OCI-LY3 (cell line): Measurements from ENCODE around the gene SAMSN1.

Experiments used
- EZH2phosphoT487 ChIP-seq: fragments of 200-600 bp; shearing (Covaris generic); IDR thresholded peaks from 2 replicates; pipeline ENCODE4 v1.6.1; 2018; ENCODE audit warnings: antibody characterized with exemption, mixed run types, low read depth
- TF ChIP-seq, protein P1 (sequence below): fragments of 200-600, 300-600 bp; sonication (generic); IDR thresholded peaks from 2 replicates; pipeline ENCODE4 v1.5.1; 2014; ENCODE audit warnings: antibody characterized with exemption, low read length, low read depth

GRCh38 chr21:14492931-14493330 is 53.2 kb downstream of the SAMSN1 start:
- TF ChIP-seq, protein P1, sequence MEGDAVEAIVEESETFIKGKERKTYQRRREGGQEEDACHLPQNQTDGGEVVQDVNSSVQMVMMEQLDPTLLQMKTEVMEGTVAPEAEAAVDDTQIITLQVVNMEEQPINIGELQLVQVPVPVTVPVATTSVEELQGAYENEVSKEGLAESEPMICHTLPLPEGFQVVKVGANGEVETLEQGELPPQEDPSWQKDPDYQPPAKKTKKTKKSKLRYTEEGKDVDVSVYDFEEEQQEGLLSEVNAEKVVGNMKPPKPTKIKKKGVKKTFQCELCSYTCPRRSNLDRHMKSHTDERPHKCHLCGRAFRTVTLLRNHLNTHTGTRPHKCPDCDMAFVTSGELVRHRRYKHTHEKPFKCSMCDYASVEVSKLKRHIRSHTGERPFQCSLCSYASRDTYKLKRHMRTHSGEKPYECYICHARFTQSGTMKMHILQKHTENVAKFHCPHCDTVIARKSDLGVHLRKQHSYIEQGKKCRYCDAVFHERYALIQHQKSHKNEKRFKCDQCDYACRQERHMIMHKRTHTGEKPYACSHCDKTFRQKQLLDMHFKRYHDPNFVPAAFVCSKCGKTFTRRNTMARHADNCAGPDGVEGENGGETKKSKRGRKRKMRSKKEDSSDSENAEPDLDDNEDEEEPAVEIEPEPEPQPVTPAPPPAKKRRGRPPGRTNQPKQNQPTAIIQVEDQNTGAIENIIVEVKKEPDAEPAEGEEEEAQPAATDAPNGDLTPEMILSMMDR: no peak
- TF ChIP-seq EZH2phosphoT487: no peak
